ENCODE data around the gene ZNF576. TPM values are rescaled to one million over a fixed set of nuclear protein-coding genes. Genes with fewer than 3 reads are reported as not detected.

ZNF576 gene
- total and polyA plus RNA-seq, 9 of the 15 experiments (the other 6 are each of a cell fraction or from before 2014, with no cell fraction given) = 6.8 to 18.2 (median 12.2) TPM

- TF ChIP-seq MLLT1 (IDR thresholded peaks at IDR 0.05) (no peak), HNRNPLL (IDR thresholded peaks at IDR 0.05; ENCODE audit: low read depth, low read length, poor library complexity, severe bottlenecking) (no peak), HCFC1 (IDR thresholded peaks at IDR 0.05; ENCODE audit: low read depth, low read length) (peak; percentile 43), ZNF436 (CRISPR knock-in tag; IDR thresholded peaks at IDR 0.05) (no peak), SIN3A (IDR thresholded peaks at IDR 0.05; ENCODE audit: borderline replicate concordance in 2 of 2, control insufficient read depth in 1 of 2, low read depth in 2 of 2, low read length in 2 of 2) (no peak), POLR3G (IDR thresholded peaks at IDR 0.05; ENCODE audit: extremely low read depth, insufficient read length, insufficient replicate concordance) (no peak), HMBOX1 (IDR thresholded peaks at IDR 0.05) (no peak)
Observed at GRCh38 chr19:43641333-43641732, 44.9 kb downstream of the ZNF576 start (continued).

GRCh38 chr19:43642531-43642930 lies 46.1 kb downstream of the ZNF576 start:
- POLR2A ChIA-PET = interaction anchor here (1.0 kb wide), 1 partner anchor 9 kb away, joined by 4 read pairs; no protein-coding TSS in a partner anchor
- CTCF ChIA-PET (ENCODE audit: low intra/inter-chr PET ratio) = no interaction called here

More at GRCh38 chr19:43642531-43642930, 46.1 kb downstream of the ZNF576 start:
- no peak overlapping the region for H3K27ac ChIP-seq (ENCODE audit: extremely low read depth, low read depth, low read length)
- no peak overlapping the region for H3K4me2 ChIP-seq (ENCODE audit: insufficient read depth, low read length)
- no peak for FAIRE-seq
- intact Hi-C loops (cut with micrococcal nuclease) (no loop called here), in situ Hi-C loops (cut with MboI) (no loop called here)
- no peaks in the 10 kb centered on the region for H3K36me3 ChIP-seq (ENCODE audit: control insufficient read depth, insufficient read depth, low read length)
- H3K4me3 ChIP-seq = no peak overlapping the region
- H4K20me1 ChIP-seq (replicated peaks; ENCODE audit: control insufficient read depth, insufficient read depth, low read length) = no peaks in the 10 kb centered on the region
- no peaks in the 10 kb centered on the region for H3K79me2 ChIP-seq (ENCODE audit: control insufficient read depth, insufficient read depth, low read length)
- peaks cover 9 to 16% of the 10 kb centered on the region in 2 experiments; a peak in 3 of 5 replicates for H3K4me1 ChIP-seq (replicated peaks in 1 of 2; ENCODE audit: control insufficient read depth in 2 of 2, insufficient read depth in 2 of 2, low read length in 2 of 2)
- H3K9me1 ChIP-seq (ENCODE audit: control insufficient read depth, insufficient read depth, low read length) = no peaks in the 10 kb centered on the region
- no peaks in the 10 kb centered on the region; the same call in 1 of the 2 replicates for H3K9me3 ChIP-seq (replicated peaks; ENCODE audit: control insufficient read depth, insufficient read depth, low read depth, low read length)
- no peak overlapping the region for H3K9ac ChIP-seq (ENCODE audit: insufficient read depth in 1 of 2, low read depth in 2 of 2, low read length in 2 of 2)
- DNase-seq (ENCODE audit: extremely low read depth in 1 of 4, low spot score in 3 of 4) = no peak
- H2AFZ ChIP-seq (ENCODE audit: low read depth, low read length) = no peak overlapping the region
- no TSS peak for BruUV-seq (replicated peaks)
- peaks cover 9% of the 10 kb centered on the region in 2 experiments for H3K27me3 ChIP-seq (ENCODE audit: control insufficient read depth in 2 of 2, insufficient read depth in 2 of 2, low read length in 2 of 2)
- ATAC-seq = no peak
- 9% methylated on average over 4 of the region's 4 CpGs for WGBS (ENCODE audit: insufficient coverage, low coverage, missing lambda C conversion rate)
- TF ChIP-seq ZNF316 (IDR thresholded peaks at IDR 0.05) = peak; percentile 95
- peak; percentile 91 for TF ChIP-seq MAFG (tag; conservative IDR thresholded peaks at IDR 0.05)
- peak; percentile 96 for TF ChIP-seq MAFF (IDR thresholded peaks at IDR 0.05; ENCODE audit: low read length)
- no peak for TF ChIP-seq BCOR (IDR thresholded peaks at IDR 0.05)
- peak; percentile 96 for TF ChIP-seq MAFK (IDR thresholded peaks at IDR 0.05; ENCODE audit: low read length)
- no peak for TF ChIP-seq LARP7 (IDR thresholded peaks at IDR 0.05)
- no peak for TF ChIP-seq TOE1 (IDR thresholded peaks at IDR 0.05; ENCODE audit: borderline replicate concordance)
- no peak for TF ChIP-seq TOE1 (CRISPR knock-in tag; IDR thresholded peaks at IDR 0.05; ENCODE audit: borderline replicate concordance, low read depth)
- TF ChIP-seq C11orf30 (IDR thresholded peaks at IDR 0.05; ENCODE audit: low read depth) = peak; percentile 89
- TF ChIP-seq FOXK2 (conservative IDR thresholded peaks at IDR 0.05 in 1 of 2, IDR thresholded peaks at IDR 0.05 in 1 of 2; ENCODE audit: low read depth in 2 of 2) = no peak
